ENCODE data around the gene GOLGA6A. TPM values are rescaled to one million over a fixed set of nuclear protein-coding genes. Genes with fewer than 3 reads are reported as not detected.

GOLGA6A gene
- not detected in 2 replicates for total RNA-seq

GRCh38 chr15:74082450-74082849 is at the start of gene GOLGA6A:
GOLGA6A (minus strand) TSS chr15:74082550; CDS start chr15:74082509, 41 bp downstream.

GRCh38 chr15:74130155-74130848 is 48.0 kb upstream of the GOLGA6A start, which contains the start of gene ISLR2:
ISLR2 (plus strand) TSS chr15:74130586; CDS start chr15:74132755, 2,169 bp downstream.

Other genes with a start within 250 kb of the GOLGA6A start
- gene TBC1D21, start 209.0 kb downstream of the GOLGA6A start, total RNA-seq = not detected in 2 replicates
- 4.1 and 20.2 TPM in 2 replicates for gene LOXL1, start 156.1 kb downstream of the GOLGA6A start, total RNA-seq
- 8.5 and 13.5 TPM in 2 replicates for gene STOML1, start 90.3 kb downstream of the GOLGA6A start, total RNA-seq
- gene PML, start 87.8 kb downstream of the GOLGA6A start, total RNA-seq = 28.3 and 47.8 TPM in 2 replicates
- gene ISLR2, start 48.0 kb upstream of the GOLGA6A start, total RNA-seq = 0.09 TPM in 1 of 2 replicates, not detected in the other
- gene ISLR, start 91.2 kb upstream of the GOLGA6A start, total RNA-seq = 4.6 TPM in 1 of 2 replicates, not detected in the other
- 0.85 TPM in 1 of 2 replicates, not detected in the other for gene STRA6, start 120.2 kb upstream of the GOLGA6A start, total RNA-seq
- not detected in 2 replicates for gene CCDC33, start 153.8 kb upstream of the GOLGA6A start, total RNA-seq

Measured in endothelial cell of coronary artery (primary cell).